Pancreas (tissue), 10 donors: ENCODE results near the gene CRHR1. TPM values are rescaled to one million over a fixed set of nuclear protein-coding genes. Genes with fewer than 3 reads are reported as not detected.

Source experiments
- ATAC-seq, 4 donors: fragments of 200-7000 bp; cut with Tn5 transposase; one replicate each; pipeline versions ENCODE4 v1.8.0 to v1.9.1; 2020; ENCODE audit warnings: mild to moderate bottlenecking in 4 of 4, moderate library complexity in 4 of 4
- DNase-seq, 6 donors: peaks; one replicate each; pipeline ENCODE4 v3.0.0-alpha.2; 2020
- FAIRE-seq: peaks from 2 replicates; lab custom pipeline; 2012; peaks lifted over from hg19 to GRCh38; lab: Jason Lieb, UNC
- H3K27ac ChIP-seq, 4 donors: fragments of 200-600 bp; sonication (generic); 1 replicate in 3 of 4; 2 replicates in 1 of 4; pipeline versions ENCODE4 v1.5.0 to v1.8.0; 2020
- H3K27me3 ChIP-seq, 4 donors: fragments of 200-600 bp; one replicate each; pipeline ENCODE4 v1.8.0; 2021
- H3K36me3 ChIP-seq, 3 donors: fragments of 200-600 bp; sonication (generic) in 1 of 3; one replicate each; pipeline versions ENCODE4 v1.5.0 to v1.8.0; 2020 to 2021
- H3K4me1 ChIP-seq, 3 donors: fragments of 200-600 bp; one replicate each; pipeline ENCODE4 v1.8.0; 2021
- H3K4me3 ChIP-seq, 4 donors: fragments of 200-600 bp; sonication (generic) in 2 of 4; one replicate each; pipeline versions ENCODE4 v1.5.0 to v1.8.0; 2020 to 2021
- H3K9me3 ChIP-seq, 4 donors: fragments of 200-600 bp; one replicate each; pipeline ENCODE4 v1.8.0; 2021
- WGBS, 2 donors: extraction: QIAGEN DNeasy Blood & Tissue Kit; methylation state at CpG; one replicate each; pipeline ENCODE4 v1.1.7; 2013; 5-methylcytosine and 5-hydroxymethylcytosine counted together
- intact Hi-C, 3 donors: fragments of 100-400 bp; cut with DNase I; formaldehyde crosslinking; loops; one replicate each; pipeline versions ENCODE4 v1.11.1 to v1.14.2; 2022
- polyA plus RNA-seq, 2 donors: library from polyadenylated mRNA; stranded (reverse); fragments of 200-250 nt; gene quantifications; one replicate each; pipeline ENCODE4 v1.2.3, GENCODE V29; 2013
- total RNA-seq, 6 donors: library from RNA; stranded (reverse); fragmentation: NEBNext Ultra II Directional in 4 of 6; extraction: Animal tissue kit (Norgen Biotek cat#: 25700) in 4 of 6; gene quantifications; one replicate each; pipeline versions ENCODE4 v1.2.1 to v1.2.4, GENCODE V29; 2021 to 2023
- TF ChIP-seq, protein P1 (sequence below), 4 donors: fragments of 200-600 bp; sonication (generic) in 3 of 4; IDR thresholded peaks; one replicate each; pipeline versions ENCODE4 v1.5.0 to v1.8.0; 2021; ENCODE audit warnings: antibody characterized with exemption in 4 of 4
- donor health status: healthy with polysubstance abuse.
- donor health status: DM: no; HTN: no; CAD: no; lungs with moderate emphysema.
- donor health status: DM: no; HTN: no; CAD: no.
- donor health status: control.
- donor health status: control.
- donor health status: Bipolar disorder and iron deficiency.
- donor health status: DM: yes; HTN: yes; CAD: no.
- donor health status: DM: no; HTN: no; CAD: no.
- donor health status: DM: no; HTN: no; CAD: no.
- donor health status: DM: yes; HTN: yes; CAD: no.

The CRHR1 gene
- total and polyA plus RNA-seq, 8 donors: 0.13 to 0.31 TPM; not detected in 6

DNA sequence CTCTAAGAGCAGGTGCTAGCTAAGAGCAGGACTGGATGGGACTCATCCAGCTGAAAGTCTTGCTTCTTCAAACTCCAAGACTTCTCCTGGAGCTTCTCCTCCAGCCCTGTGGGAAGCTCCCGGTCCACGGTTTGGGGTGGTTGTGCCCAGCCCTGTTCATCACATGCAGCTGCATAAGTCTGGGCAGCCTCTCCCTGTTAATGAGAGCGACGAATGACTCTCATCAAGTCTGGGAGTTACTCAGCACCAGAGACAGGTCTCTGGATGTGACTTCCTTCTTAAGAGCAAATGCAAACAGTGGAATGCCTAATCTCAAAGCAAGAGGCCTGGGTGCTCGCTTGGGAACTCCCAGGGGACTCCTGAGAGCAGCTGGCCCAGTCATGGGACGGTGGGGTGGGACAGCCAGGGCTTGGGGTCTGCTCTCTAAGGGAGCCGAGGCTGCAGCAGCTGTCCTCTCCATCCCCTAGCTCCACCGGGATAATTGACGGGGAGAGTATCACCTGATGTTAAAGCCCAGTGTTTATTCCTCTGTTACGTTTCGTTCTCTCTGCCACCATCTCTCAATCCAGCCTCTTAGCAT lies 35.3 kb upstream of the CRHR1 start:
- Histone ChIP-seq H3K9me3 (no peaks in the 10 kb centered on the region), H3K27me3 (no peaks in the 10 kb centered on the region), H3K4me1 (no peaks in the 10 kb centered on the region), H3K4me3 (no peak overlapping the region), H3K36me3 (no peaks in the 10 kb centered on the region), H3K27ac (no peak overlapping the region)
- TF ChIP-seq, protein P1, sequence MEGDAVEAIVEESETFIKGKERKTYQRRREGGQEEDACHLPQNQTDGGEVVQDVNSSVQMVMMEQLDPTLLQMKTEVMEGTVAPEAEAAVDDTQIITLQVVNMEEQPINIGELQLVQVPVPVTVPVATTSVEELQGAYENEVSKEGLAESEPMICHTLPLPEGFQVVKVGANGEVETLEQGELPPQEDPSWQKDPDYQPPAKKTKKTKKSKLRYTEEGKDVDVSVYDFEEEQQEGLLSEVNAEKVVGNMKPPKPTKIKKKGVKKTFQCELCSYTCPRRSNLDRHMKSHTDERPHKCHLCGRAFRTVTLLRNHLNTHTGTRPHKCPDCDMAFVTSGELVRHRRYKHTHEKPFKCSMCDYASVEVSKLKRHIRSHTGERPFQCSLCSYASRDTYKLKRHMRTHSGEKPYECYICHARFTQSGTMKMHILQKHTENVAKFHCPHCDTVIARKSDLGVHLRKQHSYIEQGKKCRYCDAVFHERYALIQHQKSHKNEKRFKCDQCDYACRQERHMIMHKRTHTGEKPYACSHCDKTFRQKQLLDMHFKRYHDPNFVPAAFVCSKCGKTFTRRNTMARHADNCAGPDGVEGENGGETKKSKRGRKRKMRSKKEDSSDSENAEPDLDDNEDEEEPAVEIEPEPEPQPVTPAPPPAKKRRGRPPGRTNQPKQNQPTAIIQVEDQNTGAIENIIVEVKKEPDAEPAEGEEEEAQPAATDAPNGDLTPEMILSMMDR (IDR thresholded peaks at IDR 0.05): no peak
- intact Hi-C loops: no loop called here
- WGBS, 2 donors: 76% methylated on average over 11 of the region's 11 CpGs
- FAIRE-seq (no peak), ATAC-seq (no peak), DNase-seq (no peak)

DNA sequence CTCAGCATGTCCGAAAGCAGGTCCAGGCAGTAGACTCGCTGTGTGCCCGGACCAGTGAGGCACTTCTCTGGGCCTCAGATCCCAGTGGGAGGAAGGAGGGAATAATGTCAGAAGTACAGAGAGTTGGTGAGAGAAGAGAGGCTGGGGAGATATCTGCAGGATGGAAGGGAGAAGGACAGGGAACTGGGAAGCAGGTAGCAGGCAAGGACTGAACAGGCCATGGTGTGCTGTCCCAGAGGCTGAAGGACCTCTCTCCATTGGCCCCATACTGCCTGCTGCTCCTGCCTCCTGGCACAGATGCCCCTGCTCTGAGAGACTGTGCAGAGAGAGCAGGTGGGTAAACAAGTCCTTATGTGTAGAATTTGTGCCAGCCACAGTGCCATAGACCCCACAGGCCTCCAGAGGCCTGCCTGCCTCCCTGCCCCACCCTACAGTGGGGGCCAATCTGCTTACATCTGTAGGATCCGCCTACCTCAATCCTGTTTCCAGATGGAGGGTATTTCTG lies 34.2 kb upstream of the CRHR1 start:
- Histone ChIP-seq H3K27me3 (no peaks in the 10 kb centered on the region), H3K9me3 (no peaks in the 10 kb centered on the region), H3K36me3 (no peaks in the 10 kb centered on the region), H3K27ac (no peak overlapping the region), H3K4me1 (no peaks in the 10 kb centered on the region), H3K4me3 (no peak overlapping the region)
- intact Hi-C loops: loop anchor here in 1 of 3 donors (5.0 kb wide), 1 partner anchor 62 kb away; no protein-coding TSS in a partner anchor
- peak in 3 of 4 donors; percentile 60 to 84 (median 82) for ATAC-seq
- TF ChIP-seq, protein P1 (IDR thresholded peaks at IDR 0.05): no peak
- DNase-seq: peak in 1 of 6 donors; percentile 24
- 93 to 94% methylated on average over 4 of the region's 4 CpGs for whole genome bisulfite sequencing, 2 donors
- no peak for FAIRE-seq

DNA sequence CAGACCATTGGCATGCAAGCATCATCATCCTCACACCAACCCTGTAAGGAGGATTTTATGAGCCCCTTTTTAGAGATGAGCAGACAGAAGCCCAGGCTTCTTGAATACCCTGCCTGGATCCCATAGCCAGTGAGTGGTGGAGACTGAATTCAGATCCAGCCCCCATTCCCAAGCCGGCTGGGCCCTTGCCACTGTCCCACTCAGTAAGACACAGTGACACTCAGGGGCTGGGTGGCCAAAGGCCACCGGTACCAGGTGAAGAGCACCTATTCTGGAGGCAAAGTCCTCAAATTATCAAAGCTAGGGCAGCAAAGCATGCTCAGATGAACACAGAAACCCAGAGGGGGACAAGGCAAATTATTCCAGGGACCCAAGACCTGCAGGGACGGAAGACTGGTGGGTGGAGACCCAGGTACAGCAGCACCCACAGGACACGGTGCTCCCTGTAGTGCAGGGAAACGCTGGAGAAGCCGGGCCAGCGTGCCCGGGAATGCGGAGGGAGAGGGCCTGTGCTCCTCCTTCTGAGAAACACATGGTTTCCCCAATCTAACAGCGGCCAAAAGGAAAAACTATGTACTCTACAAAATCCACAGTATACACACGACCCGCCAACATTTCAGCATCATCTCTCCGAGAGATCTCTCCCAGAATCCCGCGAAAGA lies 33.2 kb upstream of the CRHR1 start:
- FAIRE-seq (no peak), ATAC-seq (no peak), DNase-seq (no peak)
- H3K27me3 ChIP-seq: no peaks in the 10 kb centered on the region
- H3K27ac ChIP-seq: no peak overlapping the region
- H3K4me3 ChIP-seq: no peak overlapping the region
- H3K36me3 ChIP-seq: no peaks in the 10 kb centered on the region
- intact Hi-C loops: loop anchor here in 1 of 3 donors (5.0 kb wide), 1 partner anchor 61 kb away; no protein-coding TSS in a partner anchor
- no peaks in the 10 kb centered on the region for H3K4me1 ChIP-seq
- no peaks in the 10 kb centered on the region for H3K9me3 ChIP-seq
- TF ChIP-seq, protein P1 (IDR thresholded peaks at IDR 0.05): no peak
- WGBS, 2 donors: 85 to 90% methylated on average over 15 of the region's 15 CpGs

DNA sequence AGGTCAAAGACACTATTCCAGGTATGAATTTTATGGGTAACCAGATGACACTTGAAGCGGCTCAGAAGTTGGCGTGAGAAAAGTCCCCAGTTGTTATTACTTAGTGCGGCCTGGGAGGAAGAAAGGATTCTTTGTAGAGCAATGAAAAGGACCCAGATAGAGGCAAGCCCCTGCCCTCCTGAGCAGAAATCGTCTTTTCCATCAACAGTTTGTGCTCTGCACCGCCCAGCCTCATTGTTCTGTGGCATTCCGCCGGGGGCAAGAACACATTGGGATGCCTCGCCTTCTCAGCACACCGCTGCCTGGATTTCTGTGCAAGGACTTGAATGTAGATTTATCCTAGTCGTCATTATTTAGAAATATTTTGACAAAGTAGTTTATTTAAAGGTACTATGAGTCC lies 32.7 kb upstream of the CRHR1 start:
- no peaks in the 10 kb centered on the region for H3K27me3 ChIP-seq
- no peaks in the 10 kb centered on the region for H3K36me3 ChIP-seq
- TF ChIP-seq, protein P1 (IDR thresholded peaks at IDR 0.05): no peak
- no peak for FAIRE-seq
- no peaks in the 10 kb centered on the region for H3K4me1 ChIP-seq
- no peak for DNase-seq
- intact Hi-C loops: loop anchor here in 1 of 3 donors (5.0 kb wide), 1 partner anchor 61 kb away; no protein-coding TSS in a partner anchor
- no peak overlapping the region for H3K4me3 ChIP-seq
- no peaks in the 10 kb centered on the region for H3K9me3 ChIP-seq
- H3K27ac ChIP-seq: no peak overlapping the region
- ATAC-seq: no peak
- WGBS, 2 donors: 73 to 76% methylated on average over 10 of the region's 10 CpGs
